ENCODE measurements around the gene COG8.

COG8 gene

DNA sequence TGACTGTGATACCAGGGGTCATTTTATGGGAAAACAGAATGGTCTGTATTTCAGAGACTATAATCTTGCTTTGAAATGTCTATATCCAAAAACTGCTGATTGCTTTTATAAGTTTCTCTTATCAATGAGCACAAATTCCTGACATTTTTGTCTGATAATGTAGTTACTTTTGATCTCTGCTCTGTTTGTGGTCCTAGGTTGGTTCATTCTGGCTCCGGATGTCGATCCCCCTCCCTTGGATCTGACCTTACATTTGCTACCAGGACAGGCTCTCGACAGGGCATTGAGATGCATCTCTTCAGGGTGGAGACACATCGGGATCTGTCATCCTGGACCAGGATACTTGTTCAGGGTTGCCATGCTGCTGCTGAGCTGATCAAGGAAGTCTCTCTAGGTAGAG lies 55.5 kb downstream of the COG8 start:
- DNase-seq, result no peak

DNA sequence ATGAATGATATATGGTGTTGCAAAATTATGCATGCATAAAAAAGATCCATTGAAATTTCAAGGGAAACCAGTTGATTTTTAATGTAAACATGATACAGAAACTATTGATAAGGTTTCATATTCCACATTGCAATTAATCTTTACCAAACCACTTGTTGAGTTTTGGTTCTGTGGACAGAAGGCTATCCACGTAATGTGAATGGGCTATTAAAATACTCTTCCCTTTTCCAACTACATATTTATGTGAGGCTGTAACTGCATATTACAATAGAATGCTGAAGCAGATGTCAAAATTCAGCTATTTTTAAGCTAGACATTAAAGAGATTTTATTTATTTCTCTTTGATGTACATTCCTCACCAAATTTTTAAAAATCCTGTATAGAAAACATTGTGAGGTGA lies 62.0 kb downstream of the COG8 start:
- no peak for DNase-seq

All from NCI-H146 (cell line).